Neural cell (in vitro differentiated cells): ENCODE data around the gene NFIX.
A peak's percentile ranks its signal among the peaks of the same experiment; 100 is the strongest.

ENCODE experiments used
- EZH2 ChIP-seq: fragments of 200-600, 300-800 bp; shearing (Covaris generic), sonication (generic); IDR thresholded peaks from 2 replicates; pipeline ENCODE4 v1.6.1; 2014; ENCODE audit warnings: antibody characterized with exemption, low read length, borderline replicate concordance, mild to moderate bottlenecking; ENCODE audit not compliant: insufficient read depth, poor library complexity, severe bottlenecking
- MXI1 ChIP-seq: fragments of 450-650 bp; conservative IDR thresholded peaks from 2 replicates; pipeline ENCODE4 v1.6.1; 2014; ENCODE audit warnings: antibody characterized with exemption, mild to moderate bottlenecking; ENCODE audit not compliant: poor library complexity, severe bottlenecking
- POLR2AphosphoS5 ChIP-seq: IDR thresholded peaks from 2 replicates; pipeline ENCODE4 v1.6.1; 2012
- RAD21 ChIP-seq: fragments of 450-650 bp; conservative IDR thresholded peaks from 2 replicates; pipeline ENCODE4 v1.6.1; 2014; ENCODE audit warnings: antibody characterized with exemption, mild to moderate bottlenecking, moderate library complexity
- REST ChIP-seq: IDR thresholded peaks from 2 replicates; pipeline ENCODE4 v1.6.1; 2012; ENCODE audit warnings: borderline replicate concordance
- TF ChIP-seq, protein P1 (sequence below): fragments of 450-650 bp; IDR thresholded peaks from 2 replicates; pipeline ENCODE4 v1.5.1; 2014; ENCODE audit warnings: antibody characterized with exemption, mild to moderate bottlenecking, moderate library complexity; ENCODE audit not compliant: poor library complexity, severe bottlenecking

DNA sequence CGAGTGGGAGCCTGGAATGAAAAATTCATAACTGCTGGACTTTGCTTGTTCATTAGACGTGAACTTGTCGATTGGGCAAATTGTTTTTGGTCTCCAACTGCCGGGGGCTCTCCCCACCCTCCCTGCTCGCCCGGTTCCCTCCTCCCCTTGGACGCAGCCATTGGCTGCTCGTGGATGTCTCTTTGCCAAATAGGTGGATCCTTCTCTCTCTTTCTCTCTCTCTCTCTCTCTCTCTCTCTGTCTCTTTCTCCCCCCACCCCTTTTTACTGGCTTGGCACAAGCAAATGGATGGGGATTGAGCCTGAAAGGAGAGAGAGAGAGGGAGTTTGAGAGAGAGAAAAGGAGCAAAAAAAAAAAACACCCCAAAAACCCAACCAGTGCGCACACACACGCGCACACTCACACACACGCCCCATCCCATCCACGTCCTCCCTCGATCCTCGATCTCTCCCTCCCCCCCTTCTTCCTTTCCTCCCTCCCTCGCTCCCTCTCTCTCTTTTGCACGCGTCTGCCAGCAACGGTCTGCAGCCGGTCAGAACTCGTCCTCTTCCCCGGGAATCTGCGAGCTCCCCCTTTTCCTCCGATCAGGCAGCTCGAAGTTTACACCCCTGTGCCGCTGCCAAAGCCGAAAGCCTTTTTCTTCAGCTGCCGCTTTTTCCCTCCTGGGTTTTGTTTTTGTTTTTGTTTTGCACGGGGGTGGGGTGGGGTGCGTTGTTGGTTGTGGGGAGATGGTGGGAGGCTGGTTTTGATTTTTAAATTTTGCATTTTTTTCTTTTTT, 27.8 kb downstream of the NFIX start:
- TF ChIP-seq, protein P1, sequence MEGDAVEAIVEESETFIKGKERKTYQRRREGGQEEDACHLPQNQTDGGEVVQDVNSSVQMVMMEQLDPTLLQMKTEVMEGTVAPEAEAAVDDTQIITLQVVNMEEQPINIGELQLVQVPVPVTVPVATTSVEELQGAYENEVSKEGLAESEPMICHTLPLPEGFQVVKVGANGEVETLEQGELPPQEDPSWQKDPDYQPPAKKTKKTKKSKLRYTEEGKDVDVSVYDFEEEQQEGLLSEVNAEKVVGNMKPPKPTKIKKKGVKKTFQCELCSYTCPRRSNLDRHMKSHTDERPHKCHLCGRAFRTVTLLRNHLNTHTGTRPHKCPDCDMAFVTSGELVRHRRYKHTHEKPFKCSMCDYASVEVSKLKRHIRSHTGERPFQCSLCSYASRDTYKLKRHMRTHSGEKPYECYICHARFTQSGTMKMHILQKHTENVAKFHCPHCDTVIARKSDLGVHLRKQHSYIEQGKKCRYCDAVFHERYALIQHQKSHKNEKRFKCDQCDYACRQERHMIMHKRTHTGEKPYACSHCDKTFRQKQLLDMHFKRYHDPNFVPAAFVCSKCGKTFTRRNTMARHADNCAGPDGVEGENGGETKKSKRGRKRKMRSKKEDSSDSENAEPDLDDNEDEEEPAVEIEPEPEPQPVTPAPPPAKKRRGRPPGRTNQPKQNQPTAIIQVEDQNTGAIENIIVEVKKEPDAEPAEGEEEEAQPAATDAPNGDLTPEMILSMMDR, result no peak
- TF ChIP-seq RAD21, result no peak
- TF ChIP-seq POLR2AphosphoS5, result peak; percentile 7
- no peak for TF ChIP-seq MXI1
- no peak for TF ChIP-seq EZH2
- no peak for TF ChIP-seq REST
